HG02884 (cell line): Measurements from ENCODE around the gene CYP2A6.
"Not testable (repeated sequence)": the region's sequence is repeated elsewhere in the genome, so short reads cannot be mapped to it uniquely, and the experiment has no call there.

Experiments
- ATAC-seq: cut with Tn5 transposase; IDR thresholded peaks from one replicate; pipeline ENCODE4 v1.9.1; 2021; ENCODE audit warnings: mild to moderate bottlenecking, moderate library complexity; ENCODE audit not compliant: unreplicated experiment

CYP2A6 gene

GRCh38 chr19:40819479-40820234 lies 30.6 kb downstream of the CYP2A6 start:
- ATAC-seq: not testable (repeated sequence)

GRCh38 chr19:40818480-40819399 lies 31.5 kb downstream of the CYP2A6 start:
- not testable (repeated sequence) for ATAC-seq

- no peak for ATAC-seq
Measured at GRCh38 chr19:40815223-40815622, 35.0 kb downstream of the CYP2A6 start.

- no peak for ATAC-seq
Measured at GRCh38 chr19:40813182-40813581, 37.1 kb downstream of the CYP2A6 start.

GRCh38 chr19:40812571-40812970 lies 37.7 kb downstream of the CYP2A6 start:
- ATAC-seq: not testable (repeated sequence)

GRCh38 chr19:40811478-40812341 lies 38.5 kb downstream of the CYP2A6 start:
- ATAC-seq: no peak

GRCh38 chr19:40810649-40811408 lies 39.4 kb downstream of the CYP2A6 start:
- ATAC-seq: peak; percentile 69

GRCh38 chr19:40810160-40810559 lies 40.1 kb downstream of the CYP2A6 start:
- ATAC-seq: no peak

GRCh38 chr19:40809358-40810086 lies 40.7 kb downstream of the CYP2A6 start:
- ATAC-seq: no peak

- ATAC-seq: no peak
Measured at GRCh38 chr19:40808497-40808896, 41.8 kb downstream of the CYP2A6 start.

GRCh38 chr19:40808021-40808325 lies 42.3 kb downstream of the CYP2A6 start:
- ATAC-seq: no peak

GRCh38 chr19:40807147-40808020 lies 42.9 kb downstream of the CYP2A6 start:
- ATAC-seq: no peak

- ATAC-seq: no peak
Measured at GRCh38 chr19:40806423-40807146, 43.7 kb downstream of the CYP2A6 start.

GRCh38 chr19:40805258-40805868 lies 44.9 kb downstream of the CYP2A6 start:
- no peak for ATAC-seq

- ATAC-seq: no peak
Measured at GRCh38 chr19:40804783-40805242, 45.4 kb downstream of the CYP2A6 start.

GRCh38 chr19:40803857-40804782 lies 46.1 kb downstream of the CYP2A6 start:
- no peak for ATAC-seq
